PC-3 (cell line): Measurements from ENCODE around the gene IYD.
A peak's percentile ranks its signal among the peaks of the same experiment; 100 is the strongest.

Experiments
- EZH2 ChIP-seq: fragments of 300-600 bp; sonication (generic); IDR thresholded peaks from one replicate; pipeline ENCODE4 v1.6.1; 2017; ENCODE audit warnings: antibody characterized with exemption, mild to moderate bottlenecking, low read length; ENCODE audit not compliant: unreplicated experiment
- EZH2phosphoT487 ChIP-seq: fragments of 300-600 bp; sonication (generic); IDR thresholded peaks from 2 replicates; pipeline ENCODE4 v1.6.1; 2018; ENCODE audit warnings: mild to moderate bottlenecking, antibody characterized with exemption, low read length, borderline replicate concordance
- TF ChIP-seq, protein P1 (sequence below): fragments of 300-600 bp; sonication (generic); conservative IDR thresholded peaks from 2 replicates; pipeline ENCODE4 v1.5.1; 2017; ENCODE audit warnings: antibody characterized with exemption, low read depth, mild to moderate bottlenecking, low read length

DNA sequence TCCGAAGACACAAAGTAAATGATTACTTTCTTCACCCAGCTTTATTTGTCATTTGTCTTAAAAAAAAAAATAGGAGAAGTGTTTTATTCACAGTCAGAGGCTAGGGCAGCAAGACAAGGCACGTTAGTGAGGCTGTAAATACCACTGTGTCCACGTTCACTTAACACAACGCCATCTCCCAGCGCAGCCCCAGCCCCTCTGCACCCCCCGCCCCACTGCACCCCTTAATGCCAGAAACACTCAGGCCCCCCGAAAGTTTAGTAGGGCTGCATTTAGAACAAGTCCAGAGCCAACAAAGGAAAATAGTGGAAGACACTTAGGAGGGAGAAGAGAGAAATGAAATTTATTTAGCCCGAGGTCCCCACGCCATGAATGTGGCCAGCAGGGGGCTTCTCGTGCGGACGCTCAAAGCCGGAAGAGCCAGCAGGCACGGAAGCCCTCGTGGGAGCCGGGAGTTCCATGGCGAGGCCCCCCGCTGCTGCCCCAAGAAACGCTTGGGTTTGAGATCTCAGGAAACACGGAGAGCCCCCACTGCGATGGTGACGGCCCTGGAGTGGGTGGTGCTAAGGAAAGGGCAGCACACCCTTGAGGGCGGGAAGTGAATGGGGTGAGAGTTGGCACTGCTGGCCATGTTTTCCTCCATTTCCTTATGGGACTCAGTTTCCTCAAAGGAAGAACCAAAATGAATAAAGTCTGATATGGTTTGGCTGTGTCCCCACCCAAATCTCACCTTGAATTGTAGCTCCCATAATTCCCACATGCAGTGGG lies 50.2 kb downstream of the IYD start:
- TF ChIP-seq, protein P1, sequence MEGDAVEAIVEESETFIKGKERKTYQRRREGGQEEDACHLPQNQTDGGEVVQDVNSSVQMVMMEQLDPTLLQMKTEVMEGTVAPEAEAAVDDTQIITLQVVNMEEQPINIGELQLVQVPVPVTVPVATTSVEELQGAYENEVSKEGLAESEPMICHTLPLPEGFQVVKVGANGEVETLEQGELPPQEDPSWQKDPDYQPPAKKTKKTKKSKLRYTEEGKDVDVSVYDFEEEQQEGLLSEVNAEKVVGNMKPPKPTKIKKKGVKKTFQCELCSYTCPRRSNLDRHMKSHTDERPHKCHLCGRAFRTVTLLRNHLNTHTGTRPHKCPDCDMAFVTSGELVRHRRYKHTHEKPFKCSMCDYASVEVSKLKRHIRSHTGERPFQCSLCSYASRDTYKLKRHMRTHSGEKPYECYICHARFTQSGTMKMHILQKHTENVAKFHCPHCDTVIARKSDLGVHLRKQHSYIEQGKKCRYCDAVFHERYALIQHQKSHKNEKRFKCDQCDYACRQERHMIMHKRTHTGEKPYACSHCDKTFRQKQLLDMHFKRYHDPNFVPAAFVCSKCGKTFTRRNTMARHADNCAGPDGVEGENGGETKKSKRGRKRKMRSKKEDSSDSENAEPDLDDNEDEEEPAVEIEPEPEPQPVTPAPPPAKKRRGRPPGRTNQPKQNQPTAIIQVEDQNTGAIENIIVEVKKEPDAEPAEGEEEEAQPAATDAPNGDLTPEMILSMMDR, result peak; percentile 64
- TF ChIP-seq EZH2 (no peak), EZH2phosphoT487 (no peak)
